ENCODE data around the gene LAPTM4A.

DNA sequence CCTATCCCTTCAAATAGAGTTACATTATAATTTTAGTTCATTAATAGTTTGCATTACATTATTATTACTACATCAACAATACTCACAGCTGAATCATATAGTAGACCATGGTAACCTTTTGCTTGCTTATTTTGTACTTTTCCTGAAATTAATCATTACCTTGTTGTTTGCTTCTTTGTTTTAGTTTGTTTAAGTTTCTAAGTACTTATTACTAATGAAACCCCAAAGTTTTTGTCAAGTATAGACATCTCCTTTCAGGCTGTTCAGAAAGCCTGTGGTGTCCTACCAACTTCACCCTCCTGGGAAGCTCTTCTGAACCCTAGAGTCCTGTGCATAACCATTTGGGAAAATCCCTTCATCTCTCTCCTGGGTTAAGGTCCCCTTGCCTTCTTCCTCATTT lies 43.5 kb upstream of the LAPTM4A start:
- TF ChIP-seq POLR2A (IDR thresholded peaks at IDR 0.05) (no peak), POLR2AphosphoS5 (IDR thresholded peaks at IDR 0.05) (no peak)
- TF ChIP-seq, protein P1, sequence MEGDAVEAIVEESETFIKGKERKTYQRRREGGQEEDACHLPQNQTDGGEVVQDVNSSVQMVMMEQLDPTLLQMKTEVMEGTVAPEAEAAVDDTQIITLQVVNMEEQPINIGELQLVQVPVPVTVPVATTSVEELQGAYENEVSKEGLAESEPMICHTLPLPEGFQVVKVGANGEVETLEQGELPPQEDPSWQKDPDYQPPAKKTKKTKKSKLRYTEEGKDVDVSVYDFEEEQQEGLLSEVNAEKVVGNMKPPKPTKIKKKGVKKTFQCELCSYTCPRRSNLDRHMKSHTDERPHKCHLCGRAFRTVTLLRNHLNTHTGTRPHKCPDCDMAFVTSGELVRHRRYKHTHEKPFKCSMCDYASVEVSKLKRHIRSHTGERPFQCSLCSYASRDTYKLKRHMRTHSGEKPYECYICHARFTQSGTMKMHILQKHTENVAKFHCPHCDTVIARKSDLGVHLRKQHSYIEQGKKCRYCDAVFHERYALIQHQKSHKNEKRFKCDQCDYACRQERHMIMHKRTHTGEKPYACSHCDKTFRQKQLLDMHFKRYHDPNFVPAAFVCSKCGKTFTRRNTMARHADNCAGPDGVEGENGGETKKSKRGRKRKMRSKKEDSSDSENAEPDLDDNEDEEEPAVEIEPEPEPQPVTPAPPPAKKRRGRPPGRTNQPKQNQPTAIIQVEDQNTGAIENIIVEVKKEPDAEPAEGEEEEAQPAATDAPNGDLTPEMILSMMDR (IDR thresholded peaks at IDR 0.05) = no peak
